Amniotic stem cell (primary cell): ENCODE measurements around the gene LINGO4.

Source experiments
- DNase-seq: peaks from one replicate; lab custom pipeline; 2025; lab: John Stamatoyannopoulos, UW

The LINGO4 gene

GRCh38 chr1:151833172-151833900 is 28.1 kb upstream of the LINGO4 start:
- no peak for DNase-seq

- DNase-seq = no peak
Observed at GRCh38 chr1:151832318-151832980, 27.2 kb upstream of the LINGO4 start.

- no peak for DNase-seq
Observed at GRCh38 chr1:151831605-151832004, 26.4 kb upstream of the LINGO4 start, which contains the start of gene RORC. RORC (minus strand) TSS chr1:151831802; CDS start chr1:151831764, 38 bp downstream.

GRCh38 chr1:151831256-151831591 is 26.0 kb upstream of the LINGO4 start:
- DNase-seq = no peak

- no peak for DNase-seq
Observed at GRCh38 chr1:151830055-151830454, 24.8 kb upstream of the LINGO4 start.

GRCh38 chr1:151829352-151830046 is 24.3 kb upstream of the LINGO4 start:
- DNase-seq = no peak

GRCh38 chr1:151828921-151829320 is 23.7 kb upstream of the LINGO4 start:
- DNase-seq = no peak

- no peak for DNase-seq
Observed at GRCh38 chr1:151827853-151828252, 22.6 kb upstream of the LINGO4 start.

GRCh38 chr1:151825751-151826660 is 20.8 kb upstream of the LINGO4 start:
- DNase-seq = no peak

GRCh38 chr1:151825204-151825603 is 20.0 kb upstream of the LINGO4 start:
- no peak for DNase-seq

GRCh38 chr1:151823175-151823574 is 18.0 kb upstream of the LINGO4 start:
- no peak for DNase-seq

- DNase-seq = no peak
Observed at GRCh38 chr1:151822404-151822803, 17.2 kb upstream of the LINGO4 start.

- DNase-seq = no peak
Observed at GRCh38 chr1:151820940-151821339, 15.7 kb upstream of the LINGO4 start.

GRCh38 chr1:151819976-151820623 is 14.9 kb upstream of the LINGO4 start:
- no peak for DNase-seq

GRCh38 chr1:151819227-151819835 is 14.1 kb upstream of the LINGO4 start:
- DNase-seq = no peak

GRCh38 chr1:151817353-151817730 is 12.1 kb upstream of the LINGO4 start:
- no peak for DNase-seq

GRCh38 chr1:151816548-151817352 is 11.5 kb upstream of the LINGO4 start:
- DNase-seq = no peak

GRCh38 chr1:151815716-151816327 is 10.6 kb upstream of the LINGO4 start:
- no peak for DNase-seq

- no peak for DNase-seq
Observed at GRCh38 chr1:151814971-151815545, 9.8 kb upstream of the LINGO4 start.
